NOMO-1 (cell line): Measurements from ENCODE around the gene TP73.
"Not testable (repeated sequence)": the region's sequence is repeated elsewhere in the genome, so short reads cannot be mapped to it uniquely, and the experiment has no call there.

ENCODE experiments used
- DNase-seq, 2 experiments: peaks; one replicate each; lab custom pipeline; 2025; ENCODE audit not compliant: unreplicated experiment in 2 of 2; lab: John Stamatoyannopoulos, UW

Gene TP73

DNA sequence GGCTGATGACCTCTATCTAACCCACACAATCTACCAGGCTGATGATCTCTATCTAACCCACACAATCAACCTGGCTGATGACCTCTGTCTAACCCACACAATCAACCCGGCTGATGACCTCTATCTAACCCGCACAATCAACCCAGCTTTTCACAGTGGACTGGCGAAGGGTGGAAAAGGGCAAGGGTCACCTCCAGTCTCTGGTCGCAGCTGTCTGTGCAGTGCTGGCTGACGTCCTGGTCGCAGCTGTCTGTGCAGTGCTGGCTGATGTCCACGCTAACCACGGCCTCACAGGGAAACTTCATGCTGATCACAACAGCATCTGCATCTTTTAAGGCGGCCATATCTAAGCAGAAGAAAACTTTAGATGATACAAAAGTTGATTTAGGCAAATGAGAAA lies 87.7 kb downstream of the TP73 start:
- no peak for DNase-seq

DNA sequence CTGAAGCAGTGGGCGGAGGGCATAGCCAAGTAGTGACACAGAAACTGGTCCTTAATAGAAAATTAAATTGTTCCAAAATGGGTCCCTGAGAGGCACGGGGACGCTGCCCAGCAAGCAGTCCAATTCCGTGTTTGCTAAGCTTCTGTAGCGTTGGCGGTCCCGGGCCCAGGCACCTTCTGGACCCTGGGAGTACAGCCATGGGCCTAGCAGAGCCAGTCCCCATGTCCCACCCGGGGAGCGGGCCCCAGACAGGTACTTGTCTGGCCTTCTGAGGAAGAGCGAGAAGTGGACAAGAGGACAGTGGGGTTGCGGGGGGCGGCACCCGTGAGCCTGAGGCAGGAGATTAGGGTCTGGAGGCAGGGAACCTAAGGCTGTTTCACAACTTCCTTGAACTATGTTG lies 88.4 kb downstream of the TP73 start:
- DNase-seq = no peak

DNA sequence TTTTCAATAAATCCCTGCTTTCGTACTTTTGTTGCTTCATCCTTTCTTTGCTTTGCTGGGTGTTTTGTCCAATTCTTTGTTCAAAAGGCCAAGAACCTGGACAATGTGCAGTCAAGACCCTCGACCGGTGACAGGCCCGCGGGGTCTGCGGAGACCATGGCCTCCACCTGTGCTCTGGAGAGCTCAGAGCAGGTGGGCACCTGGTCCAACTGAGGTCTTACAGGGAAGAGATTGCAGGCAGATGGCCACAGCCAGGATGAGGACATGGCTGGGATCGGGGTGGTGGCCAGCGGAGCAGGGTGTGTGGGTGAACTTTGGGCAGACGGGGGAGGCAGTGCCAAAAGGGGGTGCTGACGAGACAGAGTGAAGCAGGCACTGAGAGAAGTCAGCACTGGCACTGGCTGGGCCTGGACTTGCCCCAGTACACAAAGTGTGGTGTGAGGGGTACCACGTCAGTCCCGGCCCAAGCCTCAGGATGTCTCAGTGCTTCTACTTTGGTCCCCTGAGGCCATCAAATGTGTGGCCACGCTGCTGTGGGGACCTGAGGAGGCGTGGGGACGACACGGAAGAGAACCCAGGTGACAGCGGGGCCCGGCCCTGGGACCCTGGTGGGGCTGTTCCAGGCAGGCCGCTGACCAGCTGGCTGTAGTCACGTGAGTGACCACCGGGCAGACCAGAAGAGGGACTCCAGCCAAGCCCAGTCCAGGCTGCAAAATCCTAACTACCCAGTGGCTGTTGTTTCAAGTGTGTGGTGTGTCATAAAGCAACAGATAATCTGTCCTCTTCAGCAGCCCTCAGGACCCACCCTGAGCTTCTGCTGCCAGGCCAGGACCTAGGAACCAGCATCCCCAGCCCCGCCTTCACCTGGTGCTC lies 89.5 kb downstream of the TP73 start:
- no peak for DNase-seq

DNA sequence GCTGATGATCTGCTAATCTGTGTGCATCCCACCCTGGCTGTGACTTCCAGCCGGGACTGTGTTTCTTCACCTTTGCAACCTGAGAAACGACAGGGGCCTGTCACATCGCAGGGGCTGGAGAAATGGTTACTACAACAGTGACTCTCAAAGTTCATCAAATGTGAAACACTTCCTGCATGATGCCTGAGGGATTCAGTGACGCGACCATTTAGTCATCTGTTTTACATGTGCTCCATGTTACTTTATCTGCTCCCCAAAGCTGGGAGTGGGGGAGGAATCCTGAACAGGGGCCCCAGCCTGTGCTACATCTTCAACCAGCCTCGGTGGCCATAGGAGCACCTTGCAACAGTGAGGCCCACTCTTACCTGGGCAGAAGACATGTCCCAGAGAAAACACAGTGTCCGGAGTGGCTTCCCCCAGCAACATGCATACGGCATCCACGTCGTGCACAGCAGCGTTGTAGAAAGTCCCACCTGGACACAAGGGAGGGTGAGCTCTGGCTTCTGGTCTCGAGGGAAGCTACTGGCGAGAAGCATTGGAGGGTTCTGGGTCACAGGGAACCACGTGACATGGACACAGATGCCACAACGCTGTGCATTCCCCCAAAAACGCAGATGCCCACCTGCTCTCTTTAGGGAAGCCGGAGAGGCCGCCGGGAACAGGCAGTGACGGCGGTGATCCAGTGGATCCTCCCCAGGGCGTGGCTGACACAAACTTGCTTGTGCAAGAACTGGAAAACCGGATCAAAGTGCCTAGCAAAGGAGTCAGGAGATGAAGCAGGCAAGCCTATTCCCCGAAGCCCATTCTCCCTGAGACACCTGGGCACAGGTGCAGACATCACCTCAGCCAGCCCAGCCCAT lies 90.4 kb downstream of the TP73 start:
- DNase-seq = no peak

DNA sequence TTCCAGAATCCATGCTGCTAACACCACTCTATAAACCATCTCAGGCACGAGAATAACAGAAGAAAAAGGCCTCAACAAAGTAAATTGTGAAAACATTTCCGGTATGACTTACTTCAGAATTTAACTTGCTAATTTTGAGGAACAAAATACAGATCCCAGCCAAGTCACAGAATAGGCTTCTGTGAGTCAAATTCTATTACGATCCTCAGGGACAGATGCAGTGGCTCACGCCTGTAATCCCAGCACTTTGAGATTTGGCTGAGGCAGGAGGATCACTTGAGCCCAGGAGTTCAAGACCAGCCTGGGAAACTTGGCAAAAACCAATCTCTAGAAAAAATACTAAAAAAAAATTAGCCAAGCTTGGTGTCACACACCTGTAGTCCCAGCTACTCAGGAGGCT lies 91.1 kb downstream of the TP73 start:
- no peak for DNase-seq

DNA sequence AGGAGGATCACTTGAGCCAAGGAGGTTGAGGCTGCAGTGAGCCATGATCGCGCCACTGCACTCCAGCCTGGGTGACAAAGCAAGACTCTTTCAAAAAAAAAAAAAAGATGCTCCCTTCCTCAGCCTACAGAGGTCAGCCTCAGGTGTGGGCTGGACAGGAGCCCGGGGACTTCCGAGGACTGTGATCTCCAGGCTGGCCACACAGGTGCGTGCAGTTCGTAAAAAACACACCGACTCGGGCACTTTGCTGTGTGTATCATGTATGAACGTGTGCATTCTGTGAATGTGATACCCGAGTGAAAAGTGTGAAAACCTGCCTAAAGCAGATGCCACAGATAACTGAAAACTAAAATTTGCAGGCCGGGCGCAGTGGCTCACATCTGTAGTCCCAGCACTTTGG lies 91.5 kb downstream of the TP73 start:
- no peak for DNase-seq

DNA sequence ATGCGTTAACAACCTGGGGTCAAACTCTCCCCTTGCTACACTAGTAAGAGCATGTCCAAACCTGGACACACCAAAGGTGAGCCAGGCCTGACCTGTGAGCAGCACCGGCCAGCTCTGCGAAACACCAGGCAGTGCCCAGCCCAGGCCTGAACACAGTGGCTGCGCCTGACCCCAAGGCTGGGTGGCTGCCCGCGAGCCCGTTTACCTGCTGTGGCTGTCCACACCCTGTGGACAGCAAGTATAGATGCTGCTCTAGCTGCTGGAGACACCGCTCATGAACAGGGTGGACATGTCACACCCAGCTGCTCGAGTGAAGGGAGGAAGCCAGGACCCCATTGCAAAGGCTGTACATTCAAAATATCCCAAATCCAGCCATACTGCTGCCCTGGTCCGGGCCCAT lies 92.3 kb downstream of the TP73 start:
- DNase-seq = no peak

DNA sequence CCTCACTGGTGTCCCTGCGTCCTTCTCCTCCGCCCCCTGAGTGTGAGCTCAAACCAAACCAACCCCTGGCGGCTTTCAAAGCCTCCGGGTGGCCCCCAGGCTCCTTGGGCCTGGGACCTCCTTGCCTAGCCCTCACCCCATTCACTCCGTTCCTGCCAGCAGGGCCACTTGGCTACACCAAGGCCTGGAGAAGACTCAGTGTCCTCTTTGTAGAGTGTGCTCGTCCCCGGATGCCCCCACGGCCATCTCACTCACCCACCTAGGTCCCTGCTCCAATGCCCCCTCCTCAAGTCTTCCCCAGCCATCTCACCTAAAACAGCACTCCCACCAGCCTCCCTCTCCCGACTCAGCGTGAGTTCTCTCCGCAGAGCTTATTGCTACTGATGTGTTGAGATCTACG lies 92.8 kb downstream of the TP73 start:
- DNase-seq = no peak

DNA sequence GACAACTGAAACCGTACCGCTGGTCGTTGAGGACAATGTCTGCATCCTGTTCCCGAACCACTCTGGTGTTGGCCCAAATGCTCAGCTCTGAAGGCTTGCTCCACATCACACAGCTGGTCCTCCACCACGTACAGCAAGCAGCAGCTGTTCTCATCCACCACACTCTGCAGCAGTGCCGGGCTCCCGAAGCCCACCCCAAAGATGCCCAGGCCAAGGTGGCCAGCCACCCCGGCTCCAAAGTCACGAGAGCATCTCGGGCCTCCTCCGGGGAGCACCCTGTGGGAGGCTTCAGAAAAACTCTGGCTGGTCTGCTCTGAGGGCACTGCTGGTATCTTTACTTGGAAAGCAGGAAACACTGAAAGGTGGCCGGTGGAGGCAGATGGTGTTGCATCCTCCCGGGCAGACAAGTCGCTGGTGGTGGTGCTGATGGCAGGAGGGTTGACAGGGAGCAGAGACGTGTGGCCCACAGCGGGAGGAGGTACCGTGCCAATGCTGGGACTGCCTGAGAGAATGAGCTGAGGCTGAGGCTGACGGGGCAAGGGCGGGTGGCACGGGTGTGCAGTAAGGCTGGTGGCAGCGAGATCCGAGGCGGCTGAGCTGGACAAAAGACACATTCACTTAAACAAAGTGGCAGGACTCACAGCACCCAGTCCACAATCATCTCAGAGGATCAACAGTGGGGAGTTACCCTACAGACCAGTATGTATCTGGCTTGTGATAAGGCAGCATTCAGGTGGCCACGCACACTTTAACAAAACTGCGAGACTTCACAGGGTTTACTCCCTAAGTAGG lies 93.5 kb downstream of the TP73 start:
- DNase-seq = no peak

DNA sequence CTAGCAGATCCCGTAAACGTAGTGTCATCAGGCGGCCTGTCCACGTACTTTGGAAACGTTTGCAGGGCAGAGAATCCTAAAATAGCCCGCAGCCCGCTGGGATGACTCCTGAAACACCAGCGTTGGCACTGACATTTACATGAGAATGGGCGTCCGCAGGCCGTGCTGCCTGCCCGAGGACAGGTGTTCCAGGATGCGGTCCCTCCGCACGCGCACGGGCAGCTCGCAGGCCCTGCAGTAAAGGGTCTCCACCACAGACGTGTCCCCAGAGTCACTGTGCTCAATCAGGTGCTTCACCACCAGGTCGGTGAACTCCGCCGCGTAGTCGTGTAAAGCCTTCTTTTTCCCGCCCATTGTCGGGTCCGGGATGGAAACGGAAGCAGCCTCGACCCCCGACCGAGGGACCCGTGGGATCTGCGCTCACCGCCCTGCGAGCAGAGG lies 94.1 kb downstream of the TP73 start:
- no peak for DNase-seq

DNA sequence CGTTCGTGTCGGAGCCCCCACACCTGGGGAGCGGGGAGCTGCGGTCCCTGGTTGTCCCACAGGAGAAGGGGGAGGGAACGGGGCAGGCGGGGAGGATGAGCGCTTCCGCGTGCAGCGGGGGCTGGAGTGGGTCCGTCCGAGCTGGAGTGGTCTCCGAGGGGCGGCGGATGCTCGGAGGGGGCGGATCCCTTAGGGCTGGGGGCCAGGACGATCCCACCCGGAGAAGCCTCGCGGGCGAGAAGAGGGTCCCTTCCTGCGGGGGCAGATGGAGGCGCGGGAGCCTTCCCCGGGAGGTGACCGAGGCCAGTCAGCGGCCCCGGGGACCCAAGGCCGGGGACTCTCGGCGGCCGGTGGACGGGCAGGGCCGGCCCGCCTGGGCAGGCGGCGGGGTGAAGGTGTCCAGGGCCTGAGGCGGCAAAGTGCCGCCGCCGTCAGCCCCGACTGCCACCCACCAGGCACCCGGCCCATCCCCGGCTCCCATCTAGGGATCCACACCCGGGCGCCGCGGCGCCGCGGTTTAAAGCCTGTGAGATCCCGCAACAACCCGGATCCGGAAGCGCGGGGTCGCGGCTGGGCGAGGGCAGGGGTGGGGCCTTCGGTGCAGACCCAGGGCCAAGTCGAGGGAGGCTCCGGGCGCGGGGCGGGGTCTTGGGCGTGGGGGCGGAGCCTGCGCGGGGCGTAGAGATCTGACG lies 94.7 kb downstream of the TP73 start:
- peak; percentile 26 to 75 for DNase-seq

DNA sequence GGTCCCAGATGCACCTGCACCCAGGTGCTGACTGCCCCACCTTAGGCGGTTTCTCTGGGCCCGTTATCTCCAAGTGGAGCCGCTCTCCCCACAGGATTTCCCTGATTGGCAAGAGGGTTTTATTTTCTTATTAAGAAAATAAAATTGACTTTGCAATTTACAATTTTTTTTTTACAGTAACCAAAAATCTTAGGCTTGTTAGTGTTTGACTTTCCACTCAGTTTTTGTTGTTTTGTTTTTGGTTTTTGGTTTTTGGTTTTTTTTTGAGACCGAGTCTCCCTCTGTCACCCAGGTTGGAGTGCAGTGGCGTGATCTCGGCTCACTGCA lies 95.2 kb downstream of the TP73 start:
- no peak for DNase-seq

DNA sequence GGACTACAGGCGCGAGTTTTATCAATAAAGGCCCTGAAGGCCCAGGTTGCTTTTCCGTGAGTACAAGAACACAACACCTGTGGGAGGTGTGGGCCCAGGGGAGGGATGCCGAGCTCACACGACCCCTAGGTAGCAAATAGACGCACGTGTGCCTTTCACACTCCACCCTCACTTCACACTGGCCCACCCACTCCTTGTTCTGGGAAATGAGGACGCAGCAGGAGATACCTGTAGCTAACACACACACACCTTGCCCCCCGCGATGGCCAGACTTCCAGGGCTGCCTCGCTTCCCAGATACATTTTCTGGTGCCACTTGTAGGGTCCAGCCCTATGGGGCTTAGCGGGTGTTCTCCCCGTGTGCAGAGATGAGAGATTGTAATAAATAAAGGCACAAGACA lies 95.6 kb downstream of the TP73 start:
- no peak for DNase-seq

DNA sequence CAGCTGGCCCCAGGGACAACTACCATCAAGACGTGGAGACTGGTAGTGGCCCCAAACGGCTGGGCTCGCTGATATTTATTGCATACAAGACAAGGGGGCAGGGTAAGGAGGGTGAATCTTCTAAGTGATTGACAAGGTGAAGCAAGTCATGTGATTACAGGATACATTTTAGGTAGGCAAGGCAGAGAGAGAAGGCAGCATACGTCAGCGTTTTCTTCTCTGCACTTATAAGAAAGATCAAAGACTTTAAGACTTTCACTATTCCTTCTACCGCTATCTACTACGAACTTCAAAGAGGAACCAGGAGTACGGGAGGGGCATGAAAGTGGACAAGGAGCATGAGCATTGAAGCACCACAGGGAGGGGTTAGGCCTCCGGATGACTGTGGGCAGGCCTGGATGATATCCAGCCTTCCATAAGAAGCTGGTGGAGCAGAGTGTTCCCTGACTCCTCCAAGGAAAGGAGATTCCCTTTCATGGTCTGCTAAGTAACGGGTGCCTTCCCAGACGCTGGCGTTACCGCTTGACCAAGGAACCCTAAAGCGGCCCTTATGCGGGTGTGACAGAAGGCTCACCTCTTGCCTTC lies 96.1 kb downstream of the TP73 start:
- not testable (repeated sequence) for DNase-seq

DNA sequence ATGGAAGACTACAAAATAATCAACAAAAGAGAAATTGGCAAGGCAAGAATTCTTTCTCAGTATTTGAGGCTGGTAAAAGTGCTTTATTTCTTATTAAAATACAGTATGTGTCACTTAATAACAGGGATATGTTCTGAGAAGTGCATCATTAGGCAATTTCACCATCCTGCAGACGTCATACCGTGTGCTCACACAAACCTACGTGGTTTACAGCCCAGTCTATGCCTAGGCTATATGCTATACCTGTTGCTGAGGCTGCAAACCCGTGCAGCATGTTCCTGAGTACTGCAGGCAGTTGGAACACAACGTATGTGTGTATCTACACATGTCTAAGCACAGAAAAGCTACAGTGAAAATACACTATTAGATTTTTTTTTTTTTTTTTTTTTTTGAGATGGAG lies 97.2 kb downstream of the TP73 start:
- no peak for DNase-seq

DNA sequence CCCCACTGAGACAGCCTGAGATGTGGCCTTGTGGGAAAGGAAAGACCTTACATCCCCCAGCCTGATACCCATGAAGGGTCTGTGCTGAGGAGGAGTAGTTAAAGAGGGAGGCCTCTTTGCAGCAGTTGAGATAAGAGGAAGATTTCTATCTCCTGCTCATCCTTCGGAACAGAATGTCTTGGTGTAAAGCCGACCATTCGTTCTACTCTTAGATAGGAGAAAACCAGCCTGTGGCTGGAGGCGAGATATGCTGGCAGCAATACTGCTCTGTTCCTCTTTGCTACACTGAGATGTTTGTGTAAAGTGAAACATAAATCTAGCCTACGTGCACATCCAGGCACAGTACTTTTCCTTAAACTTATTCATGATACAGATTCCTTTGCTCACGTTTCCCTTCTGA lies 98.4 kb downstream of the TP73 start:
- no peak for DNase-seq

DNA sequence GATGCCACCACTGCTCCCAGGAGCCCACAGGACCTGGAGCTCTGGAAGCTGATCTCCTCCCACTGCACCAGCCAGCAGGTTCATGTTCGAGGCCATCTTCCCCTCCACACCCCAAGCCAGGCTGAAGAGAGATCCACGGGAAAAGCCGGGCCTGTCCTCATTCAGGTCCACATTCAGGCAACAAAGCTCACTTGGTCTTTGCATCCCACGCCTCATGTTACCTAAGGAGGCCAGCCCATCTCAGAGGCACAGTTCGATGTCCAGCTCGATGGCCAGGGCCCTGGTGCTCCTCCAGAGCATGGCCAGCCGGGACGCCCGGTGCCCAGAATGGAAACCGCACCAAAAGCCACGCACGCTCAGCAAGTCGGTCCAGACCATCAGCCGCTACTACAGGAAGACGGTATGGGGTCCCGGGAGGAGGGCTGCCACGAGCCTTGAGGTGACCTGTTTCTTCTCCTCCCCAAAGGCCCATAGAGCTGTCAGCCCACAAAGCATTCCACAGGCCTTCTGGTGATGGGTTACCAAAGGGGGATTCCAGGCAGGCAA lies 100.2 kb downstream of the TP73 start, which contains the start of gene CCDC27:
Gene CCDC27, plus strand, starts transcription at position 51 of the 546 bp plus-strand sequence. Its CDS starts 32 bp downstream, at position 83.
- no peak for DNase-seq

DNA sequence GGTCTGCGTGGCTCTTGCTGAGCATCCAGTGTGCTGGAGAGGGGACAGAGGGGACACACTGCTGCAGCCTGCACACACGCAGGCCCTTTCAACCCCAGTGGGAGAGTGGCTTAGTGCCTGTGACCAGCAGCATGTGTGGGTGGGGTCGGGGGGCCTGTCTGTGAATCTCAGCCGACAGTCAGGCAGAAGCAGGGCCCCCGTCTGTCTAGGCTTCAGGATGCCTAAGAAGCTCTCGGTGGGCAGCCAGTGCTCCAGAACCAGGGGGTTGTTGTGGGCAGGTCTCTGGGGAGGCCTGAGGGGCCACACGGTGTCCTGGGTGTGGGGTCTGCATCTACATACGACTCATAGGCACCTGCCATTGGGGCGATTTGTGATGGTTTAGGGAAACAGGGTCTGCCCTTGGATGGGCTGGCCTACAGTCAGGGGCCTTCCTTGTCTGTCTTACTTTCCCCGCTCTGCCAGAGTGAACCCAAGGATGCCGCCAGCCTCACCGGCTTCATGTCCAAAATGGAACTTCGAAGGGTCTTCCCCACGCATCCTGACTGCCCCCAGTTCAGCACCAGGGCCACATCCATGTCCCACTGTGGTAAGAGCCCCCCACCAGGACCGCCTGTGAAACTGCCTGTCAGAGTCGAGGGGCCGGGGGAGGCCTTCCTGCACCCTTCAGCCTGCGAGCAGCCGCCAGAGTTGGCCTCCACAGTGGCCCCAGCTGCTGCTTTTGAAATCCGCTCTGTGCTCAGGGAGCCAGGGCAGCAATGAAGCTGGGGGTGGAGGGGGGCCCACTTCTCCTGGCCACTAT lies 101.5 kb downstream of the TP73 start:
- no peak for DNase-seq

DNA sequence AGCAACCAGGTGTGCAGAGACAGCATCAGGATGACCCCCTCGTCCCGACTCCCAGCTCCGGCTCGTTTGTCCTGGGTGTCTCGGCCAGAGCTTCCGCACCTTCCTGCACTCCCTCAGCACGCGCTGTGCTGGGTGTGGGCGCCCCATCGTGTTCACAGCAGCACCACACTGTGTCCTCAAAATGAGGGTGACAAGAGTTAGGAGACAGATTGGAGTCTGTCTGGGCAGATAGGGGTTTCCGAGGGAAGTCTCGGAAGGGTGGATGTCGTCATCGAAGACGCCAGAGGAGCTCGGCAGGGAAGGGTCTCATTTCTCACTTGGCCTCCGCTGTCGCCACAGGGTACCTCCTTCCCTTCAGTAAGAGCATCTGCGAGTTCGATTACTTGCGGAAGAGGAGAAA lies 104.1 kb downstream of the TP73 start:
- no peak for DNase-seq
